Keratinocyte (primary cell): Measurements from ENCODE around the gene CEP295NL. TPM values are rescaled to one million over a fixed set of nuclear protein-coding genes. Genes with fewer than 3 reads are reported as not detected.
"Not testable (repeated sequence)": the region's sequence is repeated elsewhere in the genome, so short reads cannot be mapped to it uniquely, and the experiment has no call there.

Experiments
- DNase-seq: peaks from one replicate; pipeline ENCODE4 v3.0.0-alpha.2; 2011; ENCODE audit warnings: low read depth, missing footprints, low spot score
- FAIRE-seq: peaks from 2 replicates; lab custom pipeline; 2011; peaks lifted over from hg19 to GRCh38; lab: Jason Lieb, UNC
- H2AFZ ChIP-seq: 2 replicates; pipeline ENCODE4 v1.6.0; 2012; ENCODE audit warnings: low read length, control low read depth, inconsistent platforms; ENCODE audit not compliant: control insufficient read depth
- H3K27ac ChIP-seq: 2 replicates; pipeline ENCODE4 v1.5.1; 2011; ENCODE audit warnings: low read length; ENCODE audit not compliant: control insufficient read depth, insufficient read depth
- H3K27me3 ChIP-seq: 3 replicates; pipeline ENCODE4 v1.6.0; 2011; ENCODE audit warnings: low read length; ENCODE audit not compliant: control insufficient read depth, insufficient read depth; ENCODE audit errors: extremely low read depth
- H3K36me3 ChIP-seq, 2 experiments: 2 replicates in 1 of 2; 3 replicates in 1 of 2; pipeline ENCODE4 v1.5.1; 2011; ENCODE audit warnings: low read length in 2 of 2, mild to moderate bottlenecking in 1 of 2; ENCODE audit not compliant: control insufficient read depth in 2 of 2, insufficient read depth in 2 of 2; ENCODE audit errors: extremely low read depth in 1 of 2
- H3K4me1 ChIP-seq: 3 replicates; pipeline ENCODE4 v1.5.1; 2011; ENCODE audit warnings: low read length; ENCODE audit not compliant: control insufficient read depth, insufficient read depth; ENCODE audit errors: extremely low read depth
- H3K4me2 ChIP-seq: 3 replicates; pipeline ENCODE4 v1.6.0; 2011; ENCODE audit warnings: low read depth, low read length; ENCODE audit not compliant: control insufficient read depth, insufficient read depth; ENCODE audit errors: extremely low read depth
- H3K4me3 ChIP-seq, 3 experiments: fragments of 200-600 bp in 1 of 3; sonication (generic) in 1 of 3; 2 replicates in 2 of 3; 3 replicates in 1 of 3; pipeline ENCODE4 v1.5.1; 2011 to 2016; ENCODE audit warnings: low read length in 3 of 3, mild to moderate bottlenecking in 3 of 3, control low read depth in 2 of 3, inconsistent platforms in 1 of 3, low read depth in 1 of 3, mixed read lengths in 1 of 3, mixed run types in 1 of 3, moderate library complexity in 1 of 3; ENCODE audit not compliant: control insufficient read depth in 2 of 3, insufficient read depth in 2 of 3; ENCODE audit errors: extremely low read depth in 1 of 3
- H3K79me2 ChIP-seq: 2 replicates; pipeline ENCODE4 v1.6.0; 2012; ENCODE audit warnings: low read length; ENCODE audit not compliant: control insufficient read depth, insufficient read depth
- H3K9ac ChIP-seq: 3 replicates; pipeline ENCODE4 v1.6.0; 2011; ENCODE audit warnings: low read length; ENCODE audit not compliant: control insufficient read depth, insufficient read depth; ENCODE audit errors: extremely low read depth
- H3K9me1 ChIP-seq: 3 replicates; pipeline ENCODE4 v1.6.0; 2011; ENCODE audit warnings: low read length; ENCODE audit not compliant: control insufficient read depth, insufficient read depth; ENCODE audit errors: extremely low read depth
- H3K9me3 ChIP-seq: 2 replicates; pipeline ENCODE4 v1.5.1; 2012; ENCODE audit warnings: low read depth, low read length; ENCODE audit not compliant: control insufficient read depth
- H4K20me1 ChIP-seq: 3 replicates; pipeline ENCODE4 v1.6.0; 2011; ENCODE audit warnings: low read length; ENCODE audit not compliant: control insufficient read depth, insufficient read depth; ENCODE audit errors: extremely low read depth
- EZH2 ChIP-seq: IDR thresholded peaks from one replicate; pipeline ENCODE4 v1.6.1; 2012; ENCODE audit warnings: inconsistent platforms, mild to moderate bottlenecking, low read length, moderate library complexity
- dilution Hi-C: fragments of 300-500 bp; cut with MboI; formaldehyde crosslinking; loops from one replicate; pipeline ENCODE4 v1.7.0; 2020; ENCODE audit warnings: low sequenced_read_pairs; ENCODE audit not compliant: extremely low pct_ligation_motif_present
- polyA plus RNA-seq, 5 experiments: library from polyadenylated mRNA; depleted of rRNA in 3 of 5; stranded (reverse) in 3 of 5; stranded (forward) in 1 of 5; unstranded in 1 of 5; fragments of >200 nt; gene quantifications; 1 replicate in 1 of 5; 2 replicates in 3 of 5; 3 replicates in 1 of 5; pipeline versions ENCODE4 v1.2.1 to v1.2.3, GENCODE V29; 2011 to 2012; ENCODE audit warnings: missing spikeins in 2 of 5, low read depth in 1 of 5, low replicate concordance in 1 of 5
- TF ChIP-seq, protein P1 (sequence below), 3 experiments: IDR thresholded peaks in 1 of 3; conservative IDR thresholded peaks in 1 of 3; optimal IDR thresholded peaks in 1 of 3; 2 replicates in 2 of 3; 3 replicates in 1 of 3; pipeline versions ENCODE3 to v1.5.1; 2011; ENCODE audit warnings: low read length in 3 of 3, mild to moderate bottlenecking in 3 of 3, moderate library complexity in 2 of 3, control low read depth in 1 of 3, inconsistent platforms in 1 of 3; ENCODE audit not compliant: insufficient read depth in 2 of 3; ENCODE audit errors: extremely low read depth in 1 of 3

CEP295NL gene
- polyA plus RNA-seq, 1 donor (not counting 4 experiments of a cell fraction or from before 2014, with no cell fraction given): not detected

DNA sequence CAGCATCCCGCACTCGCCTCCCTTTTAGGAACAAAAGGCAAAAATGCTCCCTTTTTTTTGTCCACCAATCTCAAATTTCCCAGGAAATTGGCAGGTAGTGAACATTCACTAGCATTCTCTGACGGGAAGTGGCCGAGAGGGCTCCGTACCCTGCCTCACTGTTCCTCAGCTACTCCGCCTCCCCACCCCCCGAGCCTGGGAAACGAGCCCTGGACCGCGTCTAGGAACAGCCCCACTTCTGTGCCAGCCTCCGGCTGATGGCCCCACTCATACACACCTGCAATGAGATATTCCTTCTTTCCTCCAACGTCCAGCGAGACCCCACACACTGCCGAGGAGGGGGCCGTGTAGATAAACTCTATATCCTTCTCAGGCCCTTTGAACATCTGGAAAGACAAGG, 32.4 kb downstream of the CEP295NL start:
- H3K4me3 ChIP-seq: no peak overlapping the region
- H4K20me1 ChIP-seq: no peaks in the 10 kb centered on the region
- H3K9me3 ChIP-seq: no peaks in the 10 kb centered on the region
- no peak overlapping the region for H3K27ac ChIP-seq
- dilution Hi-C loops: no loop called here
- no peaks in the 10 kb centered on the region for H3K4me1 ChIP-seq
- no peak overlapping the region for H3K4me2 ChIP-seq
- H3K79me2 ChIP-seq: no peaks in the 10 kb centered on the region
- FAIRE-seq (no peak), DNase-seq (no peak)
- H3K27me3 ChIP-seq: no peaks in the 10 kb centered on the region
- H3K9ac ChIP-seq: no peak overlapping the region
- H3K9me1 ChIP-seq: no peaks in the 10 kb centered on the region
- H2AFZ ChIP-seq: no peak overlapping the region
- TF ChIP-seq EZH2: no peak
- TF ChIP-seq, protein P1, sequence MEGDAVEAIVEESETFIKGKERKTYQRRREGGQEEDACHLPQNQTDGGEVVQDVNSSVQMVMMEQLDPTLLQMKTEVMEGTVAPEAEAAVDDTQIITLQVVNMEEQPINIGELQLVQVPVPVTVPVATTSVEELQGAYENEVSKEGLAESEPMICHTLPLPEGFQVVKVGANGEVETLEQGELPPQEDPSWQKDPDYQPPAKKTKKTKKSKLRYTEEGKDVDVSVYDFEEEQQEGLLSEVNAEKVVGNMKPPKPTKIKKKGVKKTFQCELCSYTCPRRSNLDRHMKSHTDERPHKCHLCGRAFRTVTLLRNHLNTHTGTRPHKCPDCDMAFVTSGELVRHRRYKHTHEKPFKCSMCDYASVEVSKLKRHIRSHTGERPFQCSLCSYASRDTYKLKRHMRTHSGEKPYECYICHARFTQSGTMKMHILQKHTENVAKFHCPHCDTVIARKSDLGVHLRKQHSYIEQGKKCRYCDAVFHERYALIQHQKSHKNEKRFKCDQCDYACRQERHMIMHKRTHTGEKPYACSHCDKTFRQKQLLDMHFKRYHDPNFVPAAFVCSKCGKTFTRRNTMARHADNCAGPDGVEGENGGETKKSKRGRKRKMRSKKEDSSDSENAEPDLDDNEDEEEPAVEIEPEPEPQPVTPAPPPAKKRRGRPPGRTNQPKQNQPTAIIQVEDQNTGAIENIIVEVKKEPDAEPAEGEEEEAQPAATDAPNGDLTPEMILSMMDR (optimal IDR thresholded peaks at IDR 0.05 in 1 of 3, IDR thresholded peaks at IDR 0.05 in 1 of 3, conservative IDR thresholded peaks at IDR 0.05 in 1 of 3; ENCODE audit: extremely low read depth in 1 of 3, insufficient read depth in 2 of 3, low read length in 3 of 3): no peak
- no peaks in the 10 kb centered on the region for H3K36me3 ChIP-seq

DNA sequence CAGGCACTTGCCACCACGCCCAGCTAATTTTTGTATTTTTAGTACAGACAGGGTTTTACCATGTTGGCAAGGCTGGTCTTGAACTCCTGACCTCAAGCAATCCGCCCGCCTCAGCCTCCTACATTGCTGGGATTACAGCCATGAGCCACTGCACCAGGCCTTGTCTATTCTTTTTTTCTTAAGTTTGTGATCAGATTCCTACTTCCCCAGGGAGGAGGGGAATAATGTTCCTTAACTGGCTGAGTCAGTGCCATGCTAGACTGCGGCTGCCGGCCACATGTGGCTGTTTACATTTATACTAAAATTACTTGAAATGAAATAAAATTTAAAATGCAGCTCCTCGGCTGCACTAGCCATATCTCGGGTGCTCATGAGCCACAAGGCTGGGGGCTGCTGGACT, 34.6 kb downstream of the CEP295NL start:
- Histone ChIP-seq H3K4me2 (no peak overlapping the region), H2AFZ (no peak overlapping the region), H3K79me2 (no peaks in the 10 kb centered on the region), H3K9me3 (no peaks in the 10 kb centered on the region), H3K27ac (no peak overlapping the region), H3K36me3 (no peaks in the 10 kb centered on the region), H3K9ac (no peak overlapping the region), H3K4me3 (no peak overlapping the region), H3K9me1 (no peaks in the 10 kb centered on the region), H4K20me1 (no peaks in the 10 kb centered on the region), H3K4me1 (no peaks in the 10 kb centered on the region), H3K27me3 (no peaks in the 10 kb centered on the region)
- FAIRE-seq (no peak), DNase-seq (no peak)
- no peak for TF ChIP-seq EZH2
- TF ChIP-seq, protein P1 (optimal IDR thresholded peaks at IDR 0.05 in 1 of 3, IDR thresholded peaks at IDR 0.05 in 1 of 3, conservative IDR thresholded peaks at IDR 0.05 in 1 of 3; ENCODE audit: extremely low read depth in 1 of 3, insufficient read depth in 2 of 3, low read length in 3 of 3): no peak
- dilution Hi-C loops: no loop called here

- H2AFZ ChIP-seq, H3K9me1 ChIP-seq, H3K27me3 ChIP-seq, H3K27ac ChIP-seq, H3K9ac ChIP-seq, H3K4me3 ChIP-seq, H3K4me1 ChIP-seq, FAIRE-seq, DNase-seq, dilution Hi-C loops, H3K79me2 ChIP-seq, H3K36me3 ChIP-seq, H3K9me3 ChIP-seq, H4K20me1 ChIP-seq, H3K4me2 ChIP-seq: not testable (repeated sequence)
Observed at GRCh38 chr17:78867046-78867445, 36.0 kb downstream of the CEP295NL start.
